Lung microvascular endothelial cell (primary cell): ENCODE data around the gene COL11A1. TPM values are rescaled to one million over a fixed set of nuclear protein-coding genes. Genes with fewer than 3 reads are reported as not detected.
"Not testable (repeated sequence)": the region's sequence is repeated elsewhere in the genome, so short reads cannot be mapped to it uniquely, and the experiment has no call there.

Experiments
- DNase-seq, 2 donors: peaks; one replicate each; pipeline versions ENCODE4 v3.0.0 to v3.0.0-alpha.2; 2010; ENCODE audit warnings: low read depth in 2 of 2
- total RNA-seq: library from RNA; depleted of rRNA; stranded (reverse); fragments of >200 nt; gene quantifications from 2 replicates; pipeline ENCODE4 v1.2.1, GENCODE V29; 2014

Gene COL11A1
- total RNA-seq, 1 donor from 2014 or later, result not detected

DNA sequence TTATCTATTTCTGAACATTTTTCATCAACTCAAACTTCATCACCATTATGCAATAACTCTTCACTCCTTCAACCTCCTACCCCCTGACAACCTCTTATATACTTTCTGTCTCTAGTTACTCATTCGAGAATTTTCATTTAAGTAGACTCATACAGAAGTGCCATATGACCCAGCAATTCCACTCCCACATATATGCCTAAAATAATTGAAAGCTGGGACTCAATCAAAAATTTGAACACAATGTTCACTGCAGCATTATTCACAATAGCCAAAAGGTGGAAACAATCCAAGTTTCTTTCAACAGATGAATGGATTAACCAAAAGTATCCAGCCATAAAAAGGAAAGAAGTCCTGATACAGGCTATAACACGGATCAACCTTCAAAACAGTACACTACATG lies 24.1 kb downstream of the COL11A1 start:
- DNase-seq, result peak in 1 of 2 donors; percentile 24

GRCh38 chr1:103075316-103076000 lies 32.9 kb downstream of the COL11A1 start:
- no peak for DNase-seq

- DNase-seq, result no peak
Observed at GRCh38 chr1:103074224-103074623, 34.1 kb downstream of the COL11A1 start.

DNA sequence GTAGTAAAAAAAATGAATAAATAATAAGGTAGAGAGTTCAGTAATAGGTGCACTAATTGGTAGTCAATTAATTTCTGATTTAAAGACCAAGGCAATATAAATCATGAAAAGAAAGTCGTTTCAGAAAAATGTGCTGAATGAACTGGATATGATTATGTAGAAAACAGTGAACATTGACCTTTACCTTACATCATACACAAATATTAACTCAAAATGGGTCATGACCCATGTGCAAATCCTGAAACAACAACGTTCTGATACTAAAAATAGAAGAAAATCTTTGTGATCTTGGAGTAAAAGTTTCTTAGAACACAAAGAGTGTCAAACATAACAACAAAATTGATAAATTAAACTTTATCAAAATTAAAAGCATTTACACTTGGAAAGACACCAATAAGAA lies 39.1 kb downstream of the COL11A1 start:
- no peak for DNase-seq

- DNase-seq, result no peak
Observed at GRCh38 chr1:103063921-103064320, 44.4 kb downstream of the COL11A1 start.

DNA sequence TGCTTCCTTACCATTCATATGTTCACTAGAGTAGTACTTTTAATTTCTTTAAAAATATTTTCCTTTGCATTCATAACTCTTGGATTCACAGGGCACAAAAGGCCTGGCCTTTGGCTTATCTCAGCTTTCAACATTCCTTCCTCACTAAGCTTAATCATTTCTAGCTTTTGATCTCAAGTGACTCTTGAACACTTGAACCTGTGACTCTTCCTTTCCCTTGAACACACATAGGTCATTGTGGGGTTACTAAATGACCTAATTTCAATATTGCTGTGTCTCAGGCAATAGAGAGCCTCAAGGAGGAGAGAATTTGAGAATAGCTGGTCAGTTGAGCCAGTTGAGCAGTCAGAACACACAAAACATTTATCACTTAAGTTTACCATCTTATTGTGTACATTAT lies 49.9 kb downstream of the COL11A1 start:
- no peak for DNase-seq

GRCh38 chr1:103056423-103056822 lies 51.9 kb downstream of the COL11A1 start:
- DNase-seq, result no peak

DNA sequence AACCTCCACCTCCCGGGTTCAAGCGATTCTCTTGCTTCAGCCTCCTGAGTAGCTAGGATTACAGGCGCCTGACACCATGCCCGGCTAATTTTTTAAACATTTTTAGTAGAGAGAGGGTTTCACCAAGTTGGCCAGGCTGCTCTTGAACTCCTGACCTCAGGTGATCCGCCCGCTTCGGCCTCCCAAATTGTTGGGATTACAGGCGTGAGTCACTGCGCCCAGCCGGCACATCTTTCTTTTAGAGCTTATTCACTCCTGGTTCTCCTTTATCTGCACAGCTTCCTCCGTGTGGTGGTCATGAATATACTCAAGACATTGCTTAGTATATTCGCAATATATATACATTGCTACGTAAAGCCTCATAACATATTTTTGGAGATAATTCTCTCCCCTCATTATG lies 80.2 kb downstream of the COL11A1 start:
- not testable (repeated sequence) for DNase-seq

DNA sequence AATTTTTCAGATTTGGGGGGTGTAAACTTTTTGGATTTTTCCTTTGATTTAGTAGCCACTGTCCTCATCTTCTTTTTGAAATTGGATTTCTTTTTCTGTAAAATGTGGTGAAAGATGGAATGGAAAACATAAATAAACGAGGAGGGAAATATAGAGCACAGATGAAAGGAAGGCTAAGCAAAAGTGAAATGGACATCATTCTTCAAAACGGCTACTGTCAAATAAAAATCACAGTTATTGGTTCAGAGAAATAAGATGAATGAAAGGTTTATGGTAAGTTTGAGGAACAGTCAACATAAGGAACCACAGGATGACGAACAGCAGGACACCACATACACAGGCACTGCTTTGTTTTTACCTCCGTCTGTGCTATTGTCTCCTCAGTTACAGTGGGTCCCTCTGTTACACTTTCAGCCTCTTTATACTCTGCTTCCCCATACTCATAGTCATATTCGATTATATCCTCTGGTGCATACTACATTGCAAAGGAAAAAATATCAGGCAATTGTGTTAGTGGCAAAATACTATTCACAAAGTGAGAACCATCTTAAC lies 82.4 kb downstream of the COL11A1 start:
- no peak for DNase-seq

- DNase-seq, result no peak
Observed at GRCh38 chr1:103024051-103024450, 84.3 kb downstream of the COL11A1 start.

DNA sequence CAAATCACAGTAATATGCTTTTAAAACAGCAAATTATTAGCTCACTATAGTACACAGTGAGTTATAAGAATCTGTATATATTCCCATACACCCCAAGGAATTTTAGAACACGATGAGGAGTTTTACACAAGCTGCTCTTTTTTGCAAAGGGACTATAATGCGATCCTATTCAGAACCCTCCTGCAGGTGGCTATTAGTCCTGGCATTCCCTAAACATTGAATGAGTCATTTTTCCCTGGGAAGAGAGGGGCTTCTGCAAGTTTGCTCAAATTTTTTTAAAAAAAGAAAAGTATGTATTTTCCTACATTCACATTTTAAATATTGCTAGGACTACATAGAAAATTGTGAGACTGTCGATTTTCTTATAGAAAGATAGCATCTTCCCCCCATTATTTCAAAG lies 106.3 kb downstream of the COL11A1 start:
- DNase-seq, result no peak

DNA sequence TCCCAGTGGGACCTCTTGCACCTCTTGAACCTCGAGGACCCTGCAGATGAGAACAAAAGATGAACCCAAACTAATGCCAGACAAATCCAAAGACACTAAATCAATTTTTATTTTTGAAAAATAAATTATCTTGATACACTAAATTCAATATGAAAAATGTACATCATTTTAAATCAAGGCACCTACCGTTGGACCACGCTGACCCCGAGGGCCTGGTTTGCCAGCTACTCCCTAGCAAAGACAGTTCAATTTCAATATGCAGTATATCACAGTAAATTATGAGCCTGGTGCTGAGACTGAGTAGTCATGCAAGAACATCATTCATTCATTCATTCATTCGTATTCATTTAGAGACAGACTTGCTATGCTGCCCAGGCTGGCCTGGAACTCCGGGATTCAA lies 129.4 kb downstream of the COL11A1 start:
- DNase-seq, result no peak

DNA sequence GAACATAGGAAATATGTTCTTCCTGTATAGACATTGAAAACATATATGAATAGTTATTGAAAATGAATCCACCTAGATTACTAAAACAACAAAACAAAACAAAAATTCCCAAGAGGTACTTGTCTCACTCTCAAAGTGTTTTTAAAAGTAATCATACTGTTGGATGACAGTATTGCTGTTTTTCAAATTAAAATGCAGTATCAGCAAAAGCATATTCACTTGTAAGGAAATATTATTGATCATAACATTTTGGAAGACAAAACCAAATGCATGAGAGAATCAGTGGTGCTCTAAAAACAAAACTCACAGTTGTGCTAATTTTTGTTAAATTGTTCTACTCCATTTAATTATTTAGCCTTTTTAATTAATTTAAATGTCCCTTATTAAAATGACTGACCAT lies 131.0 kb downstream of the COL11A1 start:
- no peak for DNase-seq

- DNase-seq, result peak; percentile 62 to 77
Observed at GRCh38 chr1:102970496-102971078, 137.7 kb downstream of the COL11A1 start.

GRCh38 chr1:102967786-102968185 lies 140.5 kb downstream of the COL11A1 start:
- peak in 1 of 2 donors; percentile 0 for DNase-seq

GRCh38 chr1:102961549-102961948 lies 146.8 kb downstream of the COL11A1 start:
- no peak for DNase-seq

DNA sequence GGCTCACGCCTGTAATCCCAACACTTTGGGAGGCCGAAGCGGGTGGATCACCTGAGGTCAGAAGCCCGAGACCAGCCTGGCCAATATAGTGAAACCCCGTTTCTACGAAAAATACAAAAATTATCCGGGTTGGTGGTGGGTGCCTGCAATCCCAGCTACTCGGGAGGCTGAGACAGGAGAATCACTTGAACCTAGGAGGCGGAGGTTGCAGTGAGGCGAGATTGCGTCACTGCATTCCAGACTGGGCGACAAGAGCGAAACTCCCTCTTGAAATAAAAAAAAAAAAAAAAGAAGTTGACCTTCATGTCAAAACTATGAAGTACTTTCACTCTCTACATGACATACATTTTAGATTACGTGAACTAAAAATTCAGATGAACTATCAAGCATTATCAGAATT lies 153.7 kb downstream of the COL11A1 start:
- no peak for DNase-seq

- DNase-seq, result no peak
Observed at GRCh38 chr1:102952400-102952799, 155.9 kb downstream of the COL11A1 start.

DNA sequence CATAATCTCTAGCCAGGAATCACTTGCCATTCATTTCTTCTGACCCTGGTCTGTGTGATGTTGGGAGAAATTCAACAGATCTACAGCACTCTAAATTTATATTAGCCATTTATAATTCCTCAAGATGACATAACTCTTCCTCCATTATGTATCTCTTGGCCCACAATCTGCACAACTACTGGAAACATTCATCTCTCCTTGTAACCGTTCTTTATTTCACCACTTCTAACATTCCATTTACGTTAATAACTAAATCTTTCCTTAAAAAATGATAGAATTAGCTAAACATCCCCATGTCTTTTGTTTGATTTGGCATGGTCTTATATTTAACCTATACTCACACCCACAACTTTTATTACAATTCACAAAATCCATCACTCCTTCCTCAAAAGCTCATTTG lies 166.0 kb downstream of the COL11A1 start:
- DNase-seq, result no peak

- no peak for DNase-seq
Observed at GRCh38 chr1:102941366-102941947, 166.9 kb downstream of the COL11A1 start.

DNA sequence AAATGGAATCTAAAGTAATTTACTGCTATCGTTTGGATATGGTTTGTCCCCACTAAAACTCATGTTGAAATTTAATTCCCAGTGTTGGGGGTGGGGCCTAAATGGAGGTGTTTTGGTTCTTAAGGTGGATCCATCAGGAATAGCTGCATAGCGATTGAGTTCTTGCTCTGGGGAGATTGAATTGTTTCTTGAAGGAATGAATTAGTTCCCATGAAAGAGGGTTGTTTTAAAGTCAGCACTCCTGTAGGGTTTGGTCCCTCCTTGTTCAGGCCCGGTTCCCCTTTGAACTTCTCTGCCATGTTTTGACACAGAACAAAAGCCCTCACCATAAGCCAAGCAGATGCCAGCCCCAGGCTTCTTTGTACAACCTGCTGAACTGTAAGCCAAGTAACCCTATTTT lies 170.9 kb downstream of the COL11A1 start:
- DNase-seq, result no peak

DNA sequence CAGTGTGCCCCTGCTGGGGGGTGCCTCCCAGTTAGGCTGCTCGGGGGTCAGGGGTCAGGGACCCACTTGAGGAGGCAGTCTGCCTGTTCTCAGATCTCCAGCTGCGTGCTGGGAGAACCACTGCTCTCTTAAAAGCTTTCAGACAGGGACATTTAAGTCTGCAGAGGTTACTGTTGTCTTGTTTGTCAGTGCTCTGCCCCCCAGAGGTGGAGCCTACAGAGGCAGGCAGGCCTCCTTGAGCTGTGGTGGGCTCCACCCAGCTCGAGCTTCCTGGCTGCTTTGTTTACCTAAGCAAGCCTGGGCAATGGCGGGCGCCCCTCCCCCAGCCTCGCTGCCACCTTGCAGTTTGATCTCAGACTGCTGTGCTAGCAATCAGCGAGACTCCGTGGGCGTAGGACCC lies 175.0 kb downstream of the COL11A1 start:
- DNase-seq, result not testable (repeated sequence)

- DNase-seq, result no peak
Observed at GRCh38 chr1:102919659-102920058, 188.7 kb downstream of the COL11A1 start.
